ENCODE measurements around the gene PAX9.
A peak's percentile ranks its signal among the peaks of the same experiment; 100 is the strongest.

The PAX9 gene

GRCh38 chr14:36661506-36662257 is at the start of gene PAX9:
PAX9 (plus strand) TSS chr14:36661860; CDS start chr14:36662090, 230 bp downstream.
- DNase-seq (ENCODE audit: low spot score), result peak; percentile 92

- DNase-seq (ENCODE audit: low spot score), result no peak
Measured at GRCh38 chr14:36617824-36618223, 43.8 kb upstream of the PAX9 start.

GRCh38 chr14:36618641-36619040 is 43.0 kb upstream of the PAX9 start:
- DNase-seq (ENCODE audit: low spot score), result no peak

GRCh38 chr14:36619131-36619530 is 42.5 kb upstream of the PAX9 start:
- DNase-seq (ENCODE audit: low spot score), result no peak

- no peak for DNase-seq (ENCODE audit: low spot score)
Measured at GRCh38 chr14:36619853-36620252, 41.8 kb upstream of the PAX9 start.

- DNase-seq (ENCODE audit: low spot score), result no peak
Measured at GRCh38 chr14:36625014-36625413, 36.6 kb upstream of the PAX9 start.

- DNase-seq (ENCODE audit: low spot score), result no peak
Measured at GRCh38 chr14:36625436-36625835, 36.2 kb upstream of the PAX9 start.

- no peak for DNase-seq (ENCODE audit: low spot score)
Measured at GRCh38 chr14:36626151-36626550, 35.5 kb upstream of the PAX9 start.

- DNase-seq (ENCODE audit: low spot score), result no peak
Measured at GRCh38 chr14:36627981-36628380, 33.7 kb upstream of the PAX9 start.

GRCh38 chr14:36633580-36633979 is 28.1 kb upstream of the PAX9 start:
- no peak for DNase-seq (ENCODE audit: low spot score)

- DNase-seq (ENCODE audit: low spot score), result no peak
Measured at GRCh38 chr14:36646664-36647416, 14.8 kb upstream of the PAX9 start.

- DNase-seq (ENCODE audit: low spot score), result no peak
Measured at GRCh38 chr14:36647417-36647823, 14.2 kb upstream of the PAX9 start.

GRCh38 chr14:36647824-36648753 is 13.6 kb upstream of the PAX9 start:
- DNase-seq (ENCODE audit: low spot score), result peak; percentile 58

- no peak for DNase-seq (ENCODE audit: low spot score)
Measured at GRCh38 chr14:36649872-36650650, 11.6 kb upstream of the PAX9 start.

GRCh38 chr14:36652542-36653201 is 9.0 kb upstream of the PAX9 start:
- DNase-seq (ENCODE audit: low spot score), result no peak

GRCh38 chr14:36653413-36653812 is 8.2 kb upstream of the PAX9 start:
- DNase-seq (ENCODE audit: low spot score), result no peak

- no peak for DNase-seq (ENCODE audit: low spot score)
Measured at GRCh38 chr14:36653962-36654793, 7.5 kb upstream of the PAX9 start.

GRCh38 chr14:36654794-36655381 is 6.8 kb upstream of the PAX9 start:
- DNase-seq (ENCODE audit: low spot score), result no peak

GRCh38 chr14:36655571-36655962 is 6.1 kb upstream of the PAX9 start:
- DNase-seq (ENCODE audit: low spot score), result no peak
